C4-2B (cell line): ENCODE data around the gene YWHAG.
"Not testable (repeated sequence)": the region's sequence is repeated elsewhere in the genome, so short reads cannot be mapped to it uniquely, and the experiment has no call there.

ENCODE experiments used
- H3K27ac ChIP-seq: fragments of 450-650 bp; 2 replicates; pipeline ENCODE4 v1.5.1; 2017
- CTCF ChIP-seq: fragments of 450-650 bp; conservative IDR thresholded peaks from 2 replicates; pipeline ENCODE4 v1.5.1; 2017; ENCODE audit warnings: mild to moderate bottlenecking
- ZFX ChIP-seq: fragments of 450-650 bp; IDR thresholded peaks from 2 replicates; pipeline ENCODE4 v1.6.1; 2017

Gene YWHAG

GRCh38 chr7:76390092-76390491, 31.3 kb upstream of the YWHAG start:
- TF ChIP-seq ZFX, result no peak
- TF ChIP-seq CTCF, result no peak
- no peak overlapping the region for H3K27ac ChIP-seq

- not testable (repeated sequence) for H3K27ac ChIP-seq
Measured at GRCh38 chr7:76387789-76388188, 29.0 kb upstream of the YWHAG start.

GRCh38 chr7:76386691-76387260, 28.0 kb upstream of the YWHAG start:
- no peak overlapping the region for H3K27ac ChIP-seq
- TF ChIP-seq CTCF (no peak), ZFX (no peak)

GRCh38 chr7:76383089-76383944, 24.5 kb upstream of the YWHAG start:
- TF ChIP-seq ZFX, result no peak
- TF ChIP-seq CTCF, result no peak
- H3K27ac ChIP-seq, result no peak overlapping the region

- no peak for TF ChIP-seq CTCF
- TF ChIP-seq ZFX, result no peak
- H3K27ac ChIP-seq, result no peak overlapping the region
Measured at GRCh38 chr7:76381814-76382213, 23.0 kb upstream of the YWHAG start.

- H3K27ac ChIP-seq, result peak overlapping the region; percentile 82
Measured at GRCh38 chr7:76380623-76380966, 21.8 kb upstream of the YWHAG start.

GRCh38 chr7:76377186-76377918, 18.6 kb upstream of the YWHAG start:
- H3K27ac ChIP-seq, result no peak overlapping the region
- TF ChIP-seq ZFX (no peak), CTCF (no peak)

More at GRCh38 chr7:76380623-76380966, 21.8 kb upstream of the YWHAG start:
- no peak for TF ChIP-seq ZFX
- no peak for TF ChIP-seq CTCF
